ENCODE results near the gene ADAMTS2. TPM values are rescaled to one million over a fixed set of nuclear protein-coding genes. Genes with fewer than 3 reads are reported as not detected.

The ADAMTS2 gene
- total and polyA plus RNA-seq, 2 of the 8 experiments (the other 6 are each of a cell fraction or from before 2014, with no cell fraction given): 6.6 to 7.3 TPM

DNA sequence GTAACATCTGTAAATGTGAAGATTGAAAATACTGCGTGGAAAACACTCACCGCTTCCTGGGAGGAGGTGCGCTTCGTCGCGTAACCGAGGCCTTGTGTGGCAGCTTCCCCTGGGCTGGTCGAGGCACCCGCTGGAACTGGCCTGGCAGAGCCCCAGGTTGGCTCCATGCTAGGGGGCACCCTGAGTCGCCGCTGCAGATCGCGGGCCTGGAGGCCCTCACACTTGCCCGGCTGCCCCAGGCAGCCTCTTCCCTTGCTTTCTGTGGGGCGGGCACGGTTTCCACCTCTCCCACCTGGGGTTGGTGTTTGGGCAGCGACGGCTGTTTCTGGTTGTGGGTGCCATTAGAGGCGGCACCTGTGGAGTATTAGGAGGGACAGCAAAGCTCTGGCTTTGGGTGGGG is 284.2 kb downstream of the ADAMTS2 start:
- Histone ChIP-seq H3K4me2 (ENCODE audit: insufficient read depth in 1 of 2, low read depth in 2 of 2, low read length in 2 of 2) (peak overlapping the region; percentile 60 to 67), H3K4me1 (replicated peaks in 1 of 4; ENCODE audit: control insufficient read depth in 3 of 4, insufficient read depth in 4 of 4, low read length in 3 of 4) (peaks cover 0 to 5% (median 0%) of the 10 kb centered on the region in 4 experiments; a peak in 1 of 7 replicates), H3K9ac (replicated peaks in 1 of 4; ENCODE audit: extremely low read depth in 1 of 4, low read depth in 3 of 4, low read length in 3 of 4) (no peak overlapping the region), H3K4ac (replicated peaks; ENCODE audit: insufficient read length, low read depth, low read length) (no peak overlapping the region), H4K20me1 (replicated peaks in 1 of 2; ENCODE audit: control insufficient read depth in 1 of 2, insufficient read depth in 2 of 2, low read length in 2 of 2) (no peaks in the 10 kb centered on the region), H2BK20ac (ENCODE audit: low read length) (no peak overlapping the region), H3K79me2 (ENCODE audit: control insufficient read depth in 1 of 2, insufficient read depth in 2 of 2, low read length in 2 of 2) (no peaks in the 10 kb centered on the region), H3K27ac (ENCODE audit: low read depth, low read length) (no peak overlapping the region), H3K18ac (ENCODE audit: extremely low read depth, low read length) (no peak overlapping the region), H3K36me3 (ENCODE audit: control insufficient read depth in 2 of 4, insufficient read depth in 4 of 4, low read length in 3 of 4) (peaks cover 0 to 9% (median 2%) of the 10 kb centered on the region in 4 experiments; a peak in 2 of 8 replicates), H3K27me3 (replicated peaks in 1 of 4; ENCODE audit: control insufficient read depth in 3 of 4, extremely low read depth in 1 of 4, insufficient read depth in 3 of 4, low read length in 3 of 4) (peaks cover 0 to 3% (median 0%) of the 10 kb centered on the region in 4 experiments; a peak in 1 of 7 replicates), H3K56ac (replicated peaks; ENCODE audit: insufficient read length, low read depth, low read length) (no peak overlapping the region), H3K23me2 (ENCODE audit: low read depth, low read length) (peaks cover 4% of the 10 kb centered on the region; the same call in 1 of the 2 replicates), H2AFZ (ENCODE audit: low read length) (no peak overlapping the region), H2BK12ac (ENCODE audit: low read depth, low read length) (no peak overlapping the region), H2BK15ac (ENCODE audit: low read length) (no peak overlapping the region), H3K79me1 (ENCODE audit: low read depth, low read length) (peaks cover 2% of the 10 kb centered on the region; the same call in 1 of the 2 replicates), H4K91ac (replicated peaks; ENCODE audit: insufficient read length, low read length) (no peak overlapping the region), H2BK120ac (replicated peaks; ENCODE audit: low read depth, low read length) (no peak overlapping the region), H4K5ac (ENCODE audit: insufficient read length, low read depth, low read length) (no peak overlapping the region), H3K4me3 (ENCODE audit: extremely low read depth in 1 of 4, insufficient read depth in 2 of 4, low read depth in 3 of 4, low read length in 4 of 4) (peak overlapping the region; percentile 37 to 64 (median 45); a peak in 7 of 8 replicates), H3K9me3 (ENCODE audit: insufficient read depth in 2 of 2, low read depth in 1 of 2, low read length in 1 of 2) (peaks cover 49 to 55% of the 10 kb centered on the region in 2 experiments), H3K23ac (ENCODE audit: insufficient read length) (no peak overlapping the region), H2AK5ac (ENCODE audit: low read depth, low read length) (no peak overlapping the region), H3K14ac (ENCODE audit: insufficient read length) (no peak overlapping the region), H4K8ac (ENCODE audit: extremely low read depth, insufficient read depth, low read length) (peak overlapping the region; percentile 62; the same call in 1 of the 2 replicates), H2BK5ac (ENCODE audit: low read depth, low read length) (no peak overlapping the region)
- no peak for DNase-seq (ENCODE audit: low read depth in 1 of 2, low spot score in 2 of 2)
- FAIRE-seq: no peak
- WGBS, 2 experiments (ENCODE audit: extremely low coverage in 1 of 2, insufficient coverage in 1 of 2, insufficient read length in 1 of 2, insufficient replicate concordance in 2 of 2, low coverage in 1 of 2, low lambda C conversion rate in 2 of 2, missing lambda C conversion rate in 1 of 2): 92% methylated on average over 19 of the region's 19 CpGs; no CpG with 5 or more reads in 1 of the 2 experiments
- POLR2A ChIA-PET (ENCODE audit: partially characterized antibody): interaction anchor here (0.7 to 1.5 kb wide), 5 partner anchors 9 to 165 kb away, joined by 3 to 6 read pairs (median 3); partner anchors contain the start of gene ZFP2
- TF ChIP-seq RNF2 (IDR thresholded peaks at IDR 0.05; ENCODE audit: borderline replicate concordance, low read depth, low read length, missing control alignments, poor library complexity, severe bottlenecking): no peak
- TF ChIP-seq, protein P1, sequence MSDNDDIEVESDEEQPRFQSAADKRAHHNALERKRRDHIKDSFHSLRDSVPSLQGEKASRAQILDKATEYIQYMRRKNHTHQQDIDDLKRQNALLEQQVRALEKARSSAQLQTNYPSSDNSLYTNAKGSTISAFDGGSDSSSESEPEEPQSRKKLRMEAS (IDR thresholded peaks at IDR 0.05): no peak
- TF ChIP-seq CREB1 (IDR thresholded peaks at IDR 0.05): no peak
- CTCF ChIA-PET (ENCODE audit: partially characterized antibody): interaction anchor here (0.8 to 1.2 kb wide), 2 partner anchors 52 to 827 kb away, joined by 3 read pairs; no protein-coding TSS in a partner anchor
